ENCODE data around the gene PRLR.

Gene PRLR

DNA sequence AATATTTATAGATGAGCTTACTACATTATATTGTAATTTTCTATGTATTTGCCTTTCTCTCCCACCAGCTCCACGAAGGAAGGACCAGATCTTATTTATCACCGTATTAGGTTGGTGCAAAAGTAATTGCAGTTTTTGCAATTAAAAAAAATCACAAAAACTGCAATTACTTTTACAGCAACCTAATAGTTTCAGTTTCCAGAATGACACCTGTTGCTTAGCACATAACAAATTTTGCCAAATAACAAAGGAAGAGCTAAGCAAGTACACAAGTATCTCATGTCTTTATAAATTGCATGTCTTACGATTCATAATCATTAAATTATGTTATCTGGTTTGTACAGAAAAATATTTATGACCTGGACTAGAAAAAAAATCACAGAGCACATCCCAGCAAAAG lies 228.4 kb downstream of the PRLR start:
- no peak for DNase-seq (ENCODE audit: low spot score)

Data from LoVo (cell line).